PC-9 (cell line): Measurements from ENCODE around the gene GRIPAP1.

Source experiments
- EZH2 ChIP-seq: fragments of 200-600 bp; sonication (generic); IDR thresholded peaks from 2 replicates; pipeline ENCODE4 v1.8.0; 2017; ENCODE audit warnings: antibody characterized with exemption, low read depth
- TF ChIP-seq, protein P1 (sequence below): fragments of 200-600 bp; sonication (generic); conservative IDR thresholded peaks from 2 replicates; pipeline ENCODE4 v1.6.1; 2017; ENCODE audit warnings: mixed run types, antibody characterized with exemption, mild to moderate bottlenecking, moderate library complexity

- TF ChIP-seq, protein P1, sequence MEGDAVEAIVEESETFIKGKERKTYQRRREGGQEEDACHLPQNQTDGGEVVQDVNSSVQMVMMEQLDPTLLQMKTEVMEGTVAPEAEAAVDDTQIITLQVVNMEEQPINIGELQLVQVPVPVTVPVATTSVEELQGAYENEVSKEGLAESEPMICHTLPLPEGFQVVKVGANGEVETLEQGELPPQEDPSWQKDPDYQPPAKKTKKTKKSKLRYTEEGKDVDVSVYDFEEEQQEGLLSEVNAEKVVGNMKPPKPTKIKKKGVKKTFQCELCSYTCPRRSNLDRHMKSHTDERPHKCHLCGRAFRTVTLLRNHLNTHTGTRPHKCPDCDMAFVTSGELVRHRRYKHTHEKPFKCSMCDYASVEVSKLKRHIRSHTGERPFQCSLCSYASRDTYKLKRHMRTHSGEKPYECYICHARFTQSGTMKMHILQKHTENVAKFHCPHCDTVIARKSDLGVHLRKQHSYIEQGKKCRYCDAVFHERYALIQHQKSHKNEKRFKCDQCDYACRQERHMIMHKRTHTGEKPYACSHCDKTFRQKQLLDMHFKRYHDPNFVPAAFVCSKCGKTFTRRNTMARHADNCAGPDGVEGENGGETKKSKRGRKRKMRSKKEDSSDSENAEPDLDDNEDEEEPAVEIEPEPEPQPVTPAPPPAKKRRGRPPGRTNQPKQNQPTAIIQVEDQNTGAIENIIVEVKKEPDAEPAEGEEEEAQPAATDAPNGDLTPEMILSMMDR = no peak
- TF ChIP-seq EZH2 = no peak
These were observed 35.1 kb downstream of the GRIPAP1 start for GRCh38 chrX:48966796-48967579.
